ENCODE measurements around the gene AHSA1.
"Not testable (repeated sequence)": the region's sequence is repeated elsewhere in the genome, so short reads cannot be mapped to it uniquely, and the experiment has no call there.

Gene AHSA1

DNA sequence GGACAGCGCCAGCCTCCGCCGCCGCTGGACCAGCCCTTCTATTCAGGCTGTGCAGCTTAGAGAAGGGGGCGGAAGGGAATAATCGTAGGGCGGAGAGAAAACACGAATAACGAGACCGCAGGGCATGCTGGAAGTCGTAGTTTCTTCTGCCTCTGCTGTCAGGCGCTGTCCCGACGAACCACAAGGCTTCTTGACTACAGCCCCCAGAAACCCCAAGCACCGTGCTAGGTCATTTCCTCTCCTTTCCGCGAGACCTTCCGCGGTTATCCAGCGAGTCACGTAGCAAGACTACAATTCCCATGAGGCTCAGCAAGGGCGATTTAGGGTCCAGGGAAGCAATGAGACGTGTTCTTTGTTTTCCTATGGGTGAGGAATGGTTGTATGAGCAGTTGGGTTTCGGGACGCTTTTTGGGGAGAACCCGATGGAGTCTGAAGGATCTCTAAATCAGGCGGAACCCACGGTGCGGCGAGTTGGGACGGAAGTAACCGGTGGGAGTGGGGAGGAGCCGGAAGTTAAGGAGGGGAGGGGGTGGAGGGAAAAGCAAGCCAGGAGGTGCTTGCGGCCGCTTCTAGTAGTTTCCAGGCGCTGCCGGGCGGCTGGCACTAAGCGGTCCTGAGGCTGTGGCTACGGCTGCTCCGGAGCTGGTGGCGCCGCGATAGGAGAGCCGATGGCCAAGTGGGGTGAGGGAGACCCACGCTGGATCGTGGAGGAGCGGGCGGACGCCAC is at the start of gene AHSA1, which contains the start of gene VIPAS39:
AHSA1 (plus strand) TSS at position 572 of the 727 bp plus-strand sequence; CDS start at position 669, 97 bp downstream.
VIPAS39 (minus strand) TSS at position 80 of the 727 bp plus-strand sequence. CDS start 3,499 bp downstream, outside the sequence.
- peak; percentile 97 for DNase-seq

DNA sequence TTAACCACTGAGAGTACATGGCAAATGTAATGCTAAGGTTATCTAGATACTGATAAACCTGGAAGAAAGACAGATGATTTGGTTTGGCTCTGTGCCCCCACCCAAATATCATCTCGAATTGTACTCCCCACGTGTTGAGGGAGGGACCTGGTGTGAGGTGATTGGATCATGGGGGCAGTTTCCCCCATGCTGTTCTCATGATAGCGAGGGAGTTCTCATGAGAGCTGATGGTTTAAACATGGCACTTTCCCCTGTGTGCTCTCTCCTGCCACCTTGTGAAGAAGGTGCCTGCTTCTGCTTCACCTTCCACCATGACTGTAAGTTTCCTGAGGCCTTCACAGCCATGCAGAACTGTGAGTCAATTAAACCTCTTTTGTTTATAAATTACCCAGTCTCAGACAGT is 48.8 kb upstream of the AHSA1 start:
- DNase-seq = no peak

DNA sequence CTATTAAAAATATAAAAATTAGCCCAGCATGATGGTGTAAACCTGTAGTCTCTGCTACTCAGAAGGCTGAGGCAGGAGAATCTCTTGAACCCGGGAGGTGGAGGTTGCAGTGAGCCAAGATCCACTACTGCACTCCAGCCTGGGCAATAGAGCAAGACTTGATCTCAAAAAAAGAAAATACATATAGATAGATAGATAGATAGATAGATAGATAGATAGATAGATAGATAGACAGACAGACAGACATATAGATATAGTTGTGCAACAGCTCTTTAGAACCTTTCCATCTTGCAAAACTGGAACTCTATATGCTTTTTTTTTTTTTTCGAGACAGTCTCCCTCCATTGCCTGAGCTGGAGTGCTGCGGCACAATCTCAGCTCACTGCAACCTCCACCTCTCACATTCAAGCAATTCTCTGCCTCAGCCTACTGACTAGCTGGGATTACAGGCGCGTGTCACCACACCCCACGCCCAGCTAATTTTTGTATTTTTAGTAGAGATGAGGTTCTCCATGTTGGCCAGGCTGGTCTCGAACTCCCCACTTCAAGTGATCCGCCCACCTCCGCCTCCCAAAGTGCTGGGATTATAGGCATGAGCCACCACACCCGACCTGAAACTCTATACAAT is 42.4 kb upstream of the AHSA1 start:
- DNase-seq = not testable (repeated sequence)

DNA sequence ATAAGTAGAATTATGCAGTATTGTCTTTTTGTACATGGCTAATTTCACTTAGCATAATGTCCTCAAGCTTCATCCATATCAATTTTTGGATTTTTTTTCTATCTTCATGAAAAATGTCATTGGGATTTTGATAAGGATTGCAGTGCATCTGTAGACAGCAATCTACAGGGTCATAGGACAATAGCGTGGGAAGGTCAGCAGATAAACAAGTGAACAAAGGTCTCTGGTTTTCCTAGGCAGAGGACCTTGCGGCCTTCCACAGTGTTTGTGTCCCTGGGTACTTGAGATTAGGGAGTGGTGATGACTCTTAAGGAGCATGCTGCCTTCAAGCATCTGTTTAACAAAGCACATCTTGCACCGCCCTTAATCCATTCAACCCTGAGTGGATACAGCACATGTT is 41.8 kb upstream of the AHSA1 start:
- DNase-seq = not testable (repeated sequence)

DNA sequence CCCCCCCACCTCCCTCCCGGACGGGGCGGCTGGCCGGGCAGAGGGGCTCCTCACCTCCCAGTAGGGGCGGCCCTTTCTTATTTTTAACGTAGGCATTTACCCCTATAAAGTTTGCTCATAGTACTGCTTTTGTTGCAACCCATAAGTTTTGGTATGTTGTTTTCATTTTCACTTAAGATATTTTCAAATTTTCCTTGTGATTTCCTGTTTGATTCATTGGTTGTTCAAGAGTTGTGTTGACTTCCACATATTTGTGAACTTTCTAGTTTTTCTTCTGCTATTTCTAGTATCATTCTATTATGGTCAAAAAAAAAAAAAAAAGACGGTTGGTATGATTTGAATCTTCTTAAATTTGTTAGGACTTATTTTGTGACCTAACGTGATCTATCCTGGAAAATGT is 41.1 kb upstream of the AHSA1 start:
- DNase-seq = no peak

DNA sequence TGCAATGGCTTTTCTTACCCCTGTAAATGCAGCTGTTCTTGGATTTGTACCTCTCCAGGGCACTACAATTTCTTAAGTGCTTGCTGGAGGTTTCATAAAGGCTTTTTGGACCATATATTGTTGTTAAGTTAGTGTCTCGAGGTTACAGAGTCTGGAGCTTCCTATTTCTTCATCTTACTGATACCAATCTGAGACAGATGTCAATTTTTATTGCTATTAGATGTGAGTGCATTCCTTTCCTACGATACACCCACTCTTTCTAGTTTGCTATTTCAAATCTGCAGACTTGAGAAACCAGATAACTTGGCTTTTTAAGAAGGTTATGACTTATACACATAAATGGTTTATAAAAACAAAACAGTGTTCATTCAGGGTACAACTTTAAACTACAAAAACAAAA is 36.7 kb upstream of the AHSA1 start:
- no peak for DNase-seq

DNA sequence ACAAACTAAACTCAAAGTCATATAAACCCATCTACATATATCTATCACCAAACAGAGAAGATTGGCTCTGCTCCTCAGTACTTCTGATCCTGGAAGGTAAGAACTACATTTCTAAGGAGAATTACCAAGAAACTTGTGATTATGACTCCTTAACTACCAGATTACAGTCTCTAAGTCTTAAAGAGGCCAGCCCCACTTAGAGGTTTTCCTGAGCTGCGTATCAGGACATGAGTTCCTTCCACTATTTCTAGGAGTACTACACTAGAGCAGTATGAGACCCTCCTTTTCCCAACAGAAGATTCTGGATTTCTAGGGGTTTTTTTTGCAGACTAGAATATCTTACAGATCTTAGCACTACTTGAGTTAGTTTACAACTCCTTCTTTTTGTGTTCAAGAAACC is 34.5 kb upstream of the AHSA1 start, which contains the start of gene NOXRED1:
NOXRED1 (minus strand) TSS at position 101 of the 400 bp plus-strand sequence. CDS start 634 bp downstream, outside the sequence.
- no peak for DNase-seq

DNA sequence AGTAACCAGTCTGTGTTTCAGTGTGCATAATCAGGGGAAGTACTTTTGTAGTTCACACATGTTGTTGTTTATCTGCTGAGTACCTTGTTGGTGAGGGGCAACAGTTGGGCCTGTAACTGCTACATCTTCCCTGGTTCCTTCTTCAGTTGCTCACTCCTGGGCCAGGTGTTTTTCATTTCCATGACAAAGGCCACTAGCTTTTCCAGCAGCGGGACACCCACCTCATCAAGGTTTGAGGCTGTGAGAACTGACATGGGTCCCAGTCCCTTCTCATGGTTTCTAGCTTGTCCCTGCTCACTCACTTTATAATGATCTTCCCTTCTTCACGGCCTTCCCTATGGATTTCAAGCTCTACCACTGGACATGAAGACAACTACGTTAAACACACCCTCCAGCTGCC is 33.0 kb upstream of the AHSA1 start:
- DNase-seq = no peak

DNA sequence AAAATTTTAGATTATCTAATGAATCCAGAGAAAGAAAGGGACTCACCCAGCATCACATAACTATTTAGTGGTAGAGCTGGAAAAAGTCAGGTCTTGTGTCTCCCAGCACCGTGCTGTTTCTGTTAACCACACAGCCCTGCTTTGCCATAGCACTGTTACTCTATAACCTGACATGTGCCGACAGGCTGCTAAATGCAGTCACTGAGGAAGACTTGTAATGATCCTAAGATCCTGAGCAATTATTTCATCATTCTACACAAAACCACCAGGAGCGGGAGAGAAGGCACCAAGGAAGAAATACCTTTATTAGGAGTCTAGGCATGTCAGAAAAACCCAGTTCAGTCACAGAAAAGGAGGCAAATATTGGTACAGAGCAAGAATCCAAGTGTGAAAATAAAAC is 31.5 kb upstream of the AHSA1 start:
- no peak for DNase-seq

DNA sequence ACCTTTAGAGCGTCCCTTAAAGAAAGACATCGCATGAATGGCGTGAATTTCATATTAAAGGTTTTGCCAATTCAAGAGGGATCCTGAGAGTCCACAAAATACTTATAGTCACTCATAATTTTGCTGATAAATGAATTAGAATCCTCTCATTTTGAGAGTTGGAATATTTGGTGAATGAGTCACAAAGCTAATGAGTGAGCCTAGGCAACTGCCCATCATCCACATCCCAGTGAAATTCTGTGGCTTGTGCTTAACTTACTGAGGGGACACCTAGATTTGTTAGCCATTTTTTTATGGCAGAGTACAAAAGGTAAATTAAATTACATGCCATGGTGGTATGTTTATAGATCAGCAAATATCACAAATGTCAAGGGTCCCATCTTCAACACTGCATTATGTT is 21.9 kb upstream of the AHSA1 start:
- no peak for DNase-seq

DNA sequence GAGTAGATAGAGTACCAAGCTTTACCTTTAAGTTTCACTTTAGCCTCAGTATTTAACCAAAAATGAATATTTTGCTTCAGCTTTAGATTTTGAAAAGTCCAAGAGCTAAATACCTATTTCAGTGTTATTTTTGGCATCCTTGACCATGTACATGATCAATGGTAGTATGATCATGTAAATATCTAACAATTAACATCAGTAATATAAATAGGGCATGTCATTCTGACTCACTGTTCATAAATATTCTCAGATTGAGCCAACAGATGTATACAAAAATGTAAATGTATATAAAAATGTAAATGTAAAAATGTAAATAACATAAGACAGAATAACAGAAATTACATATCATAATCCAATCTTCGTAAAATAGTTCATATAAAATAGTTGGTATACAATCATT is 19.3 kb upstream of the AHSA1 start:
- DNase-seq = no peak

DNA sequence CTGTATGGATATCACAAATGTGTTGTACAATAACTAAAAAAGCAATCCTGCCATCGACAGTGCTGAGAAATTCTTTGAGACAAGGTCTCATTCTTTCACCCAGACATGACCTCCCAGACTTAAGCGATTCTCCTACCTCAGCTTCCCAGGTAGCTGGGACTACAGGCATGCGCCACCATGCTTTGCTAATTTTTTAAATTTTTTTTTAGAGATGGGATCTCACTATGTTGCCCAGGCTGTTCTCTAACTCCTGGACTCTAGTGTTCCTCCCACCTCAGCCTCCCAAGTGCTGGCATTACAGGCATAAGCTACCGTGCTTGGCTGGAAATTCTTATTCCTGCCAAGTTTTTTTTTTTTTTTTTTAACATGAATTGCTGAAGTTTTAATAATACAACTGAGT is 18.0 kb upstream of the AHSA1 start:
- DNase-seq = no peak

DNA sequence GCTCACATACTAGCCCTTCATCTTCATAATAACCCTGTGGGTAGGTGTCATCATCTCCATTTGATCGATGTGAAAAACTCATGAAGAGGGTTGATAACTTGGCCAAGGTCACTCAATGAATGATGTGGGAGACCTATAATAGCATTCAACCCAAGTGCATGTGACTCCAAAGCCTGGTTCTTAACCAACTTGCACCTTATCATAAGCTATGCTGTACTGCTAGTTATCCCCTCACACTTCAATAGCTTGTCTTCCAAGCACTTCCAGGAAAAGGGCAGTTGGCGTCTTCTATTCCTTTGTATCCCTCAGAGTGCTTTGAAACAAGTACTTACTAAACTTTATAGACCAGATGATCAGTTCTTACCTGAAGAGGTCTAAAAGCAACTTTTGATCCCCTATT is 15.7 kb upstream of the AHSA1 start:
- DNase-seq = no peak

DNA sequence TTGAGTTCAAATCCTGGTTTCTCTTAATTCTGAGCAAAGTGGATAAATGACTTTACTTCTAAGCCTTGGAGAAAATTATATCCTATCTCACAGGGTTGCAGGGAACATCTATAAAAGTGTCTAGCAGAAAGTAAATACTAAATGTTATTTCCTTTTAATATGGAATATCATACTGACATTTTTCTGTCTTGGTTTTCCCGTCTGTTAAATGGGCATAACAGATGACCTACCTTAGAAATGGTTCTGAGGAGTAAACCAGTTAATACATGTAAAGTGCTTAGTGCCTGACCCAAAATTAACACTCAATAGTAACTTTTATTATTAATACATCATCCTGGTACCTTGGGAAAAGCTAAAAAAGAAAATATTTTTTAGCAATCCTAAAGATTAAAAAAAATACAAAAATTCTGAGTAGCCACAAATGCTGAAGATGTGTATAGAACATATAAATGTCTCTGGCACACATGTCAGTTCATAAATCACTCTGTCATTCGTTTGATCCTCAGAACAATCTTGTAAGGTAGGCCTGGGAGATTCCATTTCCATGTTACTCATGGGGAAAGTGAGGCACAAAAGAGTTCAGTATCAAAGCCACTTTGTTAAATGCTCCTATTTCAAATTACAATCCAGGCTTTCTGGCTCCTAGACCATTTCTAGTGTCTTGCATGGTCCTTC is 1.8 kb upstream of the AHSA1 start:
- no peak for DNase-seq

DNA sequence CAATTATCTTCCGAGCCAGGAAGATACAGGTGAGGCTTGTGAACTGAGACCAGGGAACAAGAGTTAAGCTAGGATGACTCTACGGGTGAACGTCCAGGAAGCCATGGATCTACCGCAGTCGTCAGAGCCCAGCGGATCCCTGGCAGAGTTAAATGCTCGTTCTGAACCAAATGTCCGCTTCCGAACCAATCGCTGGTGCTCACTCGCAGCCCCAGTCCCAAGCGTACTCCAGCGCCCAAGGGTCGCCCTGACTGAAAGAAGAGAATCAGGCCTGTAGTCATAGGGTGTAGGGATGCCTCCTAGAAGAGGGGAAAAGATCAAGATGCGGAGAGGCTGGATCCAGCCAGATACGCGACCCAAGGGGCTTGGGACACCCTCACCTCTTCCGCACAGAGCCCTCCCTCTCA is 775 bp upstream of the AHSA1 start:
- no peak for DNase-seq

DNA sequence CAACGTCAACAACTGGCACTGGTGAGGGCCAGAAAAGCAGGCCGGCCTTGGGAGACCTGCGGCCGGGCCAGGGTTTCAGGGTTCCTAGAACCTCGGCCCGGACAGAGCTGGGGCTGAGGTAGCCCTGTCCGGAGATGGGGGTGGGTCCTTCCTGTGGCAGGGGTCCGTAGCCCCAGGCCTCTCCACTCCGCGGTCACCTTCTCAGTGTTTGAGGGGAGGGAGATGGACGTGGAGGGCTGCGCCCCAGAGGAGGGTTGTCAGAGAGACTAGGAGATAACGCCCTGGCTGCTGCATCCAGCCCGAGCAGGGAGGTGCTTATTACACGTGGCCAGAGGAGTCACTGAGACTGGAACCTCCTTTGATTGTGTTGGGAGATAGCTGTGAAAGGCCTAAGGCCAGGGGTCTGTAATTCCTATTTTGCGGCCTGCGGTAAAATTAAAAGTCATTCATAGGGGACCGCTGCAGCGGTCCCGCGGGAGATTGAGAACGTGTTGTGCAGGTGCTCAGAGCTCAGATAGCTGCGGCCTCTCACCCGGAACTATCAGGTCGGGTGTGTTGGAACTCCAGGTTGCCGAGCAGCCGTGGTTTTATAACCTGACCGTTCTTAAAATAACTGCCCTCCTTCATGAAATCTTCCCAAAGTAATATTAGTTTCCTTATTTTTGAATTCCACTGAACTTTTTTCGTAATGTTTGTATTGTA is 507 bp downstream of the AHSA1 start:
- DNase-seq = peak; percentile 45

DNA sequence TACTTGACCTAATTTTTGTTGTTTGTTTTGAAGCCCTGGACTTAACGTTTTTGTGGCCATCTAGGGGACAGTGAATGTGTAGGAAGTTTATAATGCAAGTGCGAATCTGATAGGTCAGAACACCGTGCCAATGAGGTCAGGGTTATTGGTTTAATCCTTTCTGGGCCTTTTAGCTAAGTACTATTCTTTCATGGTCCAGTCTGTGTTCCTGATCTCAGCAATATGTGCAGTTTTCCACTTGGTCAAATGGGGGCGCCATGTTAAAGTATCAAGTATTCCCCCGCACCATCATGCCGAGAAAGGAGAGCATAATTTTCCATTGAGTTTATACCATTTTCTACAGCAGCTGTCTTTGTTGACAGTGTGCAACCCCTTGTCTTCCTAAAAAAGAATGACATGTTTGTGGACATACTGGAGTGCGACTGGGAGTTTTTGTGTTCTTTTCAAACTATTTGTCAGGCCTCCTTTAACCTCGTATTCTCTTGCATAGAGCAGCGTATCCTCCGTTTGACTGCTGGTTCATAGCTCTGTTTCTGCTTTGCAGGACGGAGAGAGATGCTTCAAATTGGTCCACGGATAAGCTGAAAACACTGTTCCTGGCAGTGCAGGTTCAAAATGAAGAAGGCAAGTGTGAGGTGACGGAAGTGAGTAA is 1.3 kb downstream of the AHSA1 start:
- no peak for DNase-seq

DNA sequence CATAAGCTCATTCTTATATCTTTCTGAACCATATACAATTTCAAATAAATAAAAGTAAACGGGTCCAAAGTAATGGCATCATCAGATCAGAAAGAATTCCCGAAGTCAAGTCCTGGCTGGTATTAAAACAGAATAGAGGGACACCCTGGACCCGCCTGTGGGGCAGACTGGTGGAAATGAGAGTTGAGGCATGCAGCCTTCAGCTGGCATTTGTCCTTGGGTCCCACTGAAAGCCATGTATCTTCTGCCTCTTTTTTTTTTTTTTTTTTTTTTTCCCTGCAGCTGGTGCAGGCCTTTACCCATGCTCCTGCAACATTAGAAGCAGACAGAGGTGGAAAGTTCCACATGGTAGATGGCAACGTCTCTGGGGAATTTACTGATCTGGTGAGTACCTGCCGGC is 9.9 kb downstream of the AHSA1 start:
- DNase-seq = no peak

DNA sequence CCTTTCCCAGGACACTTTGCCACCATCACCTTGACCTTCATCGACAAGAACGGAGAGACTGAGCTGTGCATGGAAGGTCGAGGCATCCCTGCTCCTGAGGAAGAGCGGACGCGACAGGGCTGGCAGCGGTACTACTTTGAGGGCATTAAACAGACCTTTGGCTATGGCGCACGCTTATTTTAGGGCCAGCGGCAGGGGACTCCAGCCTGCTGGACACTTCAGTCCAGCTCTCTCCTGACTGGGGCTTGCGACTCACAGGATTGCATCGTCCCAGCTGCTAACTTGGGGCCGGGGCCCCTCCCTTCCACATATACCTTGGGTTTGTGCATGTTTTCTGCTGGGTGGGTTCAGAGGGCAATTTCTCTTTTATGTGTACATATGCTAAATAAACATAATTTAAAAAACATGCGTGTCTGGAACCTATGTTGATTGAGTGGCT is 11.2 kb downstream of the AHSA1 start:
- no peak for DNase-seq

DNA sequence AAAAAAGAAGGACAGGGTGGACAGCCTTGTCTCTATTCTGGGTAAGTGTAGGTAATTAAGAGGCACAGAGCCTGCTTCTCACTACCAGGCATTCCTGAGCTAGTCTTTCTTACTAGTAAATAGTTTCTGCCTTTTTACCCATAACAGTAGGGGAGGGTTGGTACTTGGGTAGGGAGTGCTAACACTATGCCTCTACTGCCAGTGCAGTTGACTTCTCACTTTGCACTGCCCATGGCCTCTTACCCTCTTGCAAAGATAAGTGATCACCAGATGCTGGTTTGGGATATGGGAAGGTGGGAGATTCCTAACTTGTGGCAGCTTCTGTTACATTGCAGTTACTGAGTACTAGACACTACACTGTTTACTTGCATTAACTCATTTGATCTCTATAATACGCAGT is 11.6 kb downstream of the AHSA1 start:
- DNase-seq = no peak

DNA sequence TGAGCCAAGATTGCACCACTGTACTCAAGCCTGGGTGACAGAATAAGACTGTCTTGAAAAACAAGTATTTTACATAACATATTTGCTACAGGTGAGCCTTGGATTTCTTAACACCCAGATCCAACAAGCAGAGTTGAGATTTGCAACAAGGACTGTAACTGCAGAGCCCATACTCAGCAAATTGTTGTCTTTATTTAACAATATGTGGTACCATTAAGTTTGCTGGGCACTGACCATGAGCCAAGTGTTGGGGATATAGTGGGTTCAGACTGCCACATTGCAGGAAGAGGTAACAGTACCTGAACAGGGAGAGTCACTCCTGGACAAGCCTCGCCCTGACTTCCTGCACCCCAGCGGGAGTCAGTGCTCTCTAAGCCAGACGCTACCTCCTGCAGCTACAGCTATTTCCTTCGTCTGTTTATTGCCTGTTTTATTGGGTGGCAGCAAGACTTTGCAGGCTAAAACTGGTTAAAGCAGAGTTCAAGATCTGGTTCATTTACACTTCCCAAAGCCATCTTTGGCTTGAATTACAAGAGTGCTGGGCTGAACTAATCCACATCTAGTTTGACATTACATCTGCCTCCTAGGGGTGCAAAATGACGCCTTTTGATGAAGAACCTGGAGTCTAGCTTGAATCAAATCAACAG is 12.5 kb downstream of the AHSA1 start:
- DNase-seq = no peak

DNA sequence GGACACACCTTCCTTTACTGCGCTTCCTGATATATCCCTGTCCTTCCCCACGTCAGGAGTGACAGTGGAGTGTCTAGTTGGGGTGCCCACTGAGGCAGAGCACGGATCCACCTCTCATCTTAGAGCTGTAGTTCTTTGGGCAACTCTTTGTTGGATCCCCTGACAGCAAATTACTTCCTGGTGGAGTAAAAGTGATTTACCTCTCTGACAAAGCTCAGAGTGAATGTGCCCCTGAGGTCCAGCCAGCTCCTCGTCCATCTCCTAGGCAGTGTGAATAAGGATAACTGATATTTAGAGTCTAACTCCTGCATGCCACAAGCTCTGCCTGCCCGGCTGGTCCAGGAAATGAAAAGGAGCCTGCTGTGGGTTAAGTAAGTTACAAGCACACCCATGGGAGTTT is 16.0 kb downstream of the AHSA1 start:
- DNase-seq = no peak

Measured in NCI-H2107 (cell line).